NOMO-1 treated with dmso at 0.1 percent for 144 hours (cell line): ENCODE measurements around the gene DENND10.
"Not testable (repeated sequence)": the region's sequence is repeated elsewhere in the genome, so short reads cannot be mapped to it uniquely, and the experiment has no call there.

Experiments
- DNase-seq: peaks from one replicate; lab custom pipeline; 2025; ENCODE audit not compliant: unreplicated experiment; lab: John Stamatoyannopoulos, UW

Gene DENND10

GRCh38 chr10:119096641-119097415 lies 7.1 kb upstream of the DENND10 start:
- not testable (repeated sequence) for DNase-seq

- no peak for DNase-seq
Measured at GRCh38 chr10:119098576-119098975, 5.3 kb upstream of the DENND10 start.

GRCh38 chr10:119100434-119101238 lies 3.3 kb upstream of the DENND10 start:
- no peak for DNase-seq

- no peak for DNase-seq
Measured at GRCh38 chr10:119101366-119102098, 2.4 kb upstream of the DENND10 start.

- no peak for DNase-seq
Measured at GRCh38 chr10:119103241-119103902, 541 bp upstream of the DENND10 start.

- DNase-seq: no peak
Measured at GRCh38 chr10:119104654-119105015, 722 bp downstream of the DENND10 start.

GRCh38 chr10:119105155-119105554 lies 1.2 kb downstream of the DENND10 start:
- no peak for DNase-seq

GRCh38 chr10:119105899-119106298 lies 2.0 kb downstream of the DENND10 start:
- not testable (repeated sequence) for DNase-seq

- DNase-seq: not testable (repeated sequence)
Measured at GRCh38 chr10:119107106-119107505, 3.2 kb downstream of the DENND10 start.

- not testable (repeated sequence) for DNase-seq
Measured at GRCh38 chr10:119107771-119108170, 3.9 kb downstream of the DENND10 start.

GRCh38 chr10:119112056-119112455 lies 8.1 kb downstream of the DENND10 start:
- DNase-seq: no peak

GRCh38 chr10:119113751-119114732 lies 10.1 kb downstream of the DENND10 start:
- peak; percentile 73 for DNase-seq

GRCh38 chr10:119115926-119116325 lies 12.0 kb downstream of the DENND10 start:
- DNase-seq: no peak

- no peak for DNase-seq
Measured at GRCh38 chr10:119116326-119116951, 12.5 kb downstream of the DENND10 start.

GRCh38 chr10:119118231-119118630 lies 14.3 kb downstream of the DENND10 start:
- no peak for DNase-seq

GRCh38 chr10:119119400-119119799 lies 15.5 kb downstream of the DENND10 start:
- DNase-seq: no peak

- DNase-seq: peak; percentile 26
Measured at GRCh38 chr10:119120413-119120867, 16.5 kb downstream of the DENND10 start.

GRCh38 chr10:119120875-119121274 lies 17.0 kb downstream of the DENND10 start:
- no peak for DNase-seq

GRCh38 chr10:119125942-119126341 lies 22.0 kb downstream of the DENND10 start:
- DNase-seq: no peak
